Natural killer cell (primary cell): ENCODE results near the gene DUSP9. TPM values are rescaled to one million over a fixed set of nuclear protein-coding genes. Genes with fewer than 3 reads are reported as not detected.

ENCODE experiments used
- ATAC-seq, 3 donors: fragments of 150-1000 bp in 2 of 3; fragments of 200-7000 bp in 1 of 3; cut with Tn5 transposase; 1 replicate in 1 of 3; 2 replicates in 2 of 3; pipeline ENCODE4 v1.10.0; 2021; ENCODE audit warnings: mild to moderate bottlenecking in 2 of 3, moderate library complexity in 2 of 3
- DNase-seq, 2 donors: peaks; one replicate each; pipeline versions ENCODE4 v3.0.0 to v3.0.0-alpha.2; 2013 to 2021; ENCODE audit warnings: mixed read lengths in 1 of 2
- H3K27ac ChIP-seq: one replicate; pipeline ENCODE4 v1.5.1; 2013; ENCODE audit warnings: mild to moderate bottlenecking, low read length
- H3K27me3 ChIP-seq: one replicate; pipeline ENCODE4 v1.6.1; 2013; ENCODE audit warnings: low read length; ENCODE audit not compliant: control insufficient read depth, insufficient read depth
- H3K36me3 ChIP-seq: one replicate; pipeline ENCODE4 v1.6.1; 2013; ENCODE audit warnings: low read length; ENCODE audit not compliant: control insufficient read depth, insufficient read depth
- H3K4me1 ChIP-seq: one replicate; pipeline ENCODE4 v1.6.1; 2013; ENCODE audit warnings: low read length; ENCODE audit not compliant: control insufficient read depth, insufficient read depth
- H3K4me3 ChIP-seq: one replicate; pipeline ENCODE4 v1.5.1; 2013; ENCODE audit warnings: low read length
- H3K9me3 ChIP-seq: one replicate; pipeline ENCODE4 v1.6.1; 2013; ENCODE audit warnings: low read length; ENCODE audit not compliant: control insufficient read depth, insufficient read depth
- H3K27ac Mint-ChIP-seq, 2 donors: one replicate each; pipeline ENCODE4 v1.8.0; 2022; ENCODE audit warnings: mild to moderate bottlenecking in 2 of 2, mixed read lengths in 2 of 2, moderate library complexity in 1 of 2
- H3K27me3 Mint-ChIP-seq, 2 donors: one replicate each; pipeline ENCODE4 v1.8.0; 2022; ENCODE audit warnings: low read depth in 2 of 2, mixed read lengths in 2 of 2
- H3K36me3 Mint-ChIP-seq: one replicate; pipeline ENCODE4 v1.8.0; 2022; ENCODE audit warnings: mixed read lengths
- H3K4me1 Mint-ChIP-seq, 2 donors: one replicate each; pipeline ENCODE4 v1.8.0; 2022; ENCODE audit warnings: mixed read lengths in 2 of 2
- H3K4me3 Mint-ChIP-seq: one replicate; pipeline ENCODE4 v1.8.0; 2022; ENCODE audit warnings: mild to moderate bottlenecking, moderate library complexity, mixed read lengths
- H3K9me3 Mint-ChIP-seq, 2 donors: one replicate each; pipeline ENCODE4 v1.8.0; 2022; ENCODE audit warnings: mixed read lengths in 2 of 2
- WGBS: methylation state at CpG from one replicate; pipeline ENCODE4 v1.1.7; 2013; ENCODE audit warnings: missing lambda C conversion rate; ENCODE audit not compliant: insufficient coverage; 5-methylcytosine and 5-hydroxymethylcytosine counted together
- intact Hi-C: fragments of 100-400 bp; cut with micrococcal nuclease; formaldehyde crosslinking; loops from one replicate; pipeline ENCODE4 v1.14.2; 2022
- total RNA-seq, 4 donors: library from RNA; stranded (reverse); fragments of 120-200 nt in 1 of 4; gene quantifications; one replicate each; pipeline versions ENCODE4 v1.2.3 to v1.2.4, GENCODE V29; 2013 to 2022
- TF ChIP-seq, protein P1 (sequence below): fragments of 200-600 bp; IDR thresholded peaks from one replicate; pipeline ENCODE4 v1.8.0; 2022; ENCODE audit warnings: antibody characterized with exemption

DUSP9 gene
- total RNA-seq, 3 donors from 2014 or later (not counting 1 experiment from before 2014, with no cell fraction given), result not detected

DNA sequence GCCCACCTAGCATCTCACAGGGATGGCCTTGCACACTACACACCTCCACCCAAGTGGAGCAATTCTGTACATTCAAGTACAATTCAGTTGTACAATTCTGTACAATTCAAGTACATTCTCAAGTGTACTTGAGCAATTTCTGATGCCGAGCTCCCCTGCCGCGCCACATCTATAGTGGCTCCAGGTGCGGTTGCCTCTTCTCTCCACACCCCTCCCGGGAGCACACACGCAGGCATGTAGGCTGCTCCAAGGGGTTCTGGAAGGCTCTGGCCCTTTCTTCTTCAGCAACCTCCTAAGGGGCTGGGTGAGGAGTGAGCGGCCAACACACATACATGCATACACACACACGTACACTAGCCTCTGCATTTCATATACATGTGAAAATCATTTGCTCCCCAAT is 18.9 kb upstream of the DUSP9 start:
- no peaks in the 10 kb centered on the region for H3K36me3 Mint-ChIP-seq
- no peak for ATAC-seq
- no peak overlapping the region for H3K27ac Mint-ChIP-seq
- H3K9me3 ChIP-seq, result no peaks in the 10 kb centered on the region
- no peaks in the 10 kb centered on the region for H3K4me1 ChIP-seq
- H3K4me1 Mint-ChIP-seq, result no peaks in the 10 kb centered on the region
- TF ChIP-seq, protein P1, sequence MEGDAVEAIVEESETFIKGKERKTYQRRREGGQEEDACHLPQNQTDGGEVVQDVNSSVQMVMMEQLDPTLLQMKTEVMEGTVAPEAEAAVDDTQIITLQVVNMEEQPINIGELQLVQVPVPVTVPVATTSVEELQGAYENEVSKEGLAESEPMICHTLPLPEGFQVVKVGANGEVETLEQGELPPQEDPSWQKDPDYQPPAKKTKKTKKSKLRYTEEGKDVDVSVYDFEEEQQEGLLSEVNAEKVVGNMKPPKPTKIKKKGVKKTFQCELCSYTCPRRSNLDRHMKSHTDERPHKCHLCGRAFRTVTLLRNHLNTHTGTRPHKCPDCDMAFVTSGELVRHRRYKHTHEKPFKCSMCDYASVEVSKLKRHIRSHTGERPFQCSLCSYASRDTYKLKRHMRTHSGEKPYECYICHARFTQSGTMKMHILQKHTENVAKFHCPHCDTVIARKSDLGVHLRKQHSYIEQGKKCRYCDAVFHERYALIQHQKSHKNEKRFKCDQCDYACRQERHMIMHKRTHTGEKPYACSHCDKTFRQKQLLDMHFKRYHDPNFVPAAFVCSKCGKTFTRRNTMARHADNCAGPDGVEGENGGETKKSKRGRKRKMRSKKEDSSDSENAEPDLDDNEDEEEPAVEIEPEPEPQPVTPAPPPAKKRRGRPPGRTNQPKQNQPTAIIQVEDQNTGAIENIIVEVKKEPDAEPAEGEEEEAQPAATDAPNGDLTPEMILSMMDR, result no peak
- WGBS, result 98% methylated on average over 5 of the region's 8 CpGs
- peaks cover 2 to 7% of the 10 kb centered on the region in 2 donors for H3K27me3 Mint-ChIP-seq
- H3K36me3 ChIP-seq, result no peaks in the 10 kb centered on the region
- H3K9me3 Mint-ChIP-seq, result no peaks in the 10 kb centered on the region
- H3K4me3 ChIP-seq, result no peak overlapping the region
- H3K4me3 Mint-ChIP-seq, result no peak overlapping the region
- H3K27me3 ChIP-seq, result no peaks in the 10 kb centered on the region
- intact Hi-C loops, result no loop called here
- DNase-seq, result no peak
- H3K27ac ChIP-seq, result no peak overlapping the region

DNA sequence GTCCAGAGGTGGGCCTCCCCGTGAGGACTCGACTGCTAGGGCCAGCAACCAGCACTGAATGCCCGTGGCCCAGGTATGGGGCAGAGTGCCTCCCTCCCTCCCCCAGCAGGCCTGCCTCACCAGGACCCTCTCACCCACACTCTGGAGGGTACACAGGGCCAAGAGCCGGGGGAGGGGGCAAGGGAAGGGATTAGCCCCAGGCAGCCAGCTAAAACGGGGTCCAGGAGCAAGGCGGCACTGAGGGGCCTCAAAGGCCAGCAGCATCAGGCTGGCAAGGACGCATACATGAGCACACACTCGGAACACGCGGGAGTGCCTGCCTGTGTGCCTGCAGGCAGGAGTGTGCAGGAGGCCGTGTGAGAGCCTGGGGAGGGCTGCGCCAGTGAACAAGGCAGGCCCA is 18.3 kb upstream of the DUSP9 start:
- intact Hi-C loops, result no loop called here
- WGBS, result 94% methylated on average over 11 of the region's 12 CpGs
- H3K4me1 ChIP-seq, result no peaks in the 10 kb centered on the region
- no peaks in the 10 kb centered on the region for H3K36me3 ChIP-seq
- Mint-ChIP-seq H3K9me3 (no peaks in the 10 kb centered on the region), H3K27ac (no peak overlapping the region), H3K27me3 (peaks cover 2 to 7% of the 10 kb centered on the region in 2 donors), H3K4me1 (no peaks in the 10 kb centered on the region), H3K4me3 (no peak overlapping the region), H3K36me3 (no peaks in the 10 kb centered on the region)
- ATAC-seq (no peak), DNase-seq (no peak)
- no peaks in the 10 kb centered on the region for H3K9me3 ChIP-seq
- H3K27me3 ChIP-seq, result no peaks in the 10 kb centered on the region
- no peak overlapping the region for H3K4me3 ChIP-seq
- H3K27ac ChIP-seq, result no peak overlapping the region
- TF ChIP-seq, protein P1, result no peak

DNA sequence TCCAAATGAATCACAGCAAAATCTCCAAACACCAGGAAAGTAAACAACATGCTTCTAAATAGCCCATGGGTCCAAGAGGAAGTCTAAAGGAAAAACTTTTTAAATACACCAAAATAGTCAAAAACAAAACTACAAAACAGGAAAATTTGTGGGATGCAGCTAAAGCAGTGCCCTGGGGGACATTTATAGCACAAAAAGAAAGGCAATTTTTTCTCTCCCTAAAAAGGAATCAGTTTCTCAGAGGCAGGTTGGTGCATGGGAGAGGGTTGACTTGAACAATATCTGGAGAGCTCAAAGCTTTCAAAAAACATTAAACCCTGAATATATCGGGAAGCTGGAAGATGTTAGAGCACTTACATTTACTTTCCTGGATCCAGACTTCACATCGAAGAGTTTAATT is 15.7 kb upstream of the DUSP9 start:
- H3K36me3 Mint-ChIP-seq, result no peaks in the 10 kb centered on the region
- Histone ChIP-seq H3K36me3 (no peaks in the 10 kb centered on the region), H3K27me3 (no peaks in the 10 kb centered on the region), H3K9me3 (no peaks in the 10 kb centered on the region), H3K27ac (no peak overlapping the region), H3K4me3 (no peak overlapping the region), H3K4me1 (no peaks in the 10 kb centered on the region)
- 98% methylated on average over 2 of the region's 2 CpGs for WGBS
- H3K9me3 Mint-ChIP-seq, result no peaks in the 10 kb centered on the region
- DNase-seq, result no peak
- TF ChIP-seq, protein P1, result no peak
- H3K4me3 Mint-ChIP-seq, result no peak overlapping the region
- ATAC-seq, result no peak
- peaks cover 2 to 7% of the 10 kb centered on the region in 2 donors for H3K27me3 Mint-ChIP-seq
- H3K27ac Mint-ChIP-seq, result no peak overlapping the region
- intact Hi-C loops, result no loop called here
- H3K4me1 Mint-ChIP-seq, result no peaks in the 10 kb centered on the region

DNA sequence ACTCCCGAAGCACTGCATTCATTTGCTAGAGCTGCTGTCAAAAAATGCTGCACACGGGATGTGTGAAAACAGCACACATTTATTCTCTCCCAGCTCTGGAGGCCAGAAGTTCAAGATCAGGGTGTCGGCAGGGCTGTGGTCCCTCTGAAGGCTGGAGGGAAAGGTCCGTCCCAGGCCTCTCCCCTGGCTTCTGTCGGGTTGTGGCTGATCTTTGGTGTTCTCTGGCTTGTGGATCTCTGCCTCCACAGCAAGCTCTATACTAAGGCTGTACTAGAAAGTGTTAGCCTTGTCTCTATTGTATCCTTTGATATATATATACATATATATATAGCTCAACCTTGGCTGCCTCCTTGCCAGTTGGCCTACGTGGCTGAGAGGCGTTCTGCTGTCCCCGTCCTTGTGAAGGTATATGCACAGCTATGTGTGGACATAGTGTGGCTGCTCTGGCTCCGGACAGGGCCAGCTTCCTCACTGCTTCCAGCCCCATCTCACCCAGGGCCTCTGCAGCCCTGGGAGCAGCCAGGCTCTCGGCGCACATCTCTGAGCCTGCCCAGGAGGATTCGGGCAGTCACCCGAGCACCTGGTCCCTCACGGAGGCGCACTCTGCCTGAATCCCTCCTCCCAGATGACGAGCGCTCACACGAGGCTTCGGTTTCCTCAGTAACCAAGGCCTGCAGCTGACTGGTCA is 15.0 kb upstream of the DUSP9 start:
- Mint-ChIP-seq H3K27me3 (peaks cover 2 to 7% of the 10 kb centered on the region in 2 donors), H3K36me3 (no peaks in the 10 kb centered on the region), H3K4me3 (no peak overlapping the region), H3K27ac (no peak overlapping the region), H3K9me3 (no peaks in the 10 kb centered on the region), H3K4me1 (no peaks in the 10 kb centered on the region)
- DNase-seq, result no peak
- TF ChIP-seq, protein P1, result no peak
- Histone ChIP-seq H3K9me3 (no peaks in the 10 kb centered on the region), H3K27me3 (no peaks in the 10 kb centered on the region), H3K36me3 (no peaks in the 10 kb centered on the region), H3K4me3 (no peak overlapping the region), H3K27ac (no peak overlapping the region), H3K4me1 (no peaks in the 10 kb centered on the region)
- ATAC-seq, result no peak
- WGBS, result 92% methylated on average over 13 of the region's 19 CpGs
- intact Hi-C loops, result no loop called here
